ENCODE measurements around the gene LAPTM4A.

The LAPTM4A gene

DNA sequence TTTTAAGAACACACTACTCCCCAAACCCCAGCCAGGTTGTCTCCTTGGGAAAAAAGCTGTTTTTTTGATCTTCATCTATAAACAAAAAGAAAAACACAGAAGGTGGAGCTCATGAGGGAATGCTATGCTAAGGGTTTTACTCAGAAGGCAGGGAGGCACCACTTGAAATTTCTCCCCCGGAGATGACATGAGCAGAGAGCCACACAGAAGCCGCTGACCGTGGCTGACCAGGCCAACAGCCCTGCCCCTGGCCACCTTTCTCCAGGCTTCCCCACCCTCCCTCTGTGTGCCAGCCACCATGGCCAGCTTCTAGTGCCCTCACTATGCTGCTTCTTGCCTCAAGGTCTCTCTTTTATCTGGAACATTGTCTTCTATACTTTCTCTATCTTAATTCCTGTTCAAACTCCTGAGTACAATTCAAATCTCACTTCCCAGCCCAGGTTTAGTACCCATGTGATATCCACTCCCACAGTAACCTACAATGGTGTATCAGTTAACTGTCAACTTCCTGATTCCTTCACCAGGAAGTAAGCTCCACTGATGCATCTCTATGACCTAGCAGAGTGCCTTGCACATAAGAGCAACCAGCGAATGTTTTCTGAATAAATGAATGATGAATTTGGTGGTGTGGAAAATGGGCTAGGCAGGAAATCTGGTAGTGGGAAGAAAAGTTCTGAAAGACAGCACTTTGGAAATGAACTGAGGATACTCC, 15.3 kb downstream of the LAPTM4A start:
- Mint-ChIP-seq H3K4me3 (no peak overlapping the region), H3K9me3 (peaks cover 4% of the 10 kb centered on the region), H3K27me3 (ENCODE audit: low read depth) (no peaks in the 10 kb centered on the region), H3K27ac (peak overlapping the region in 2 of 3 experiments; percentile 12 to 33), H3K4me1 (peaks cover 5% of the 10 kb centered on the region), H3K36me3 (ENCODE audit: low read depth) (peaks cover 91% of the 10 kb centered on the region)
- TF ChIP-seq, protein P1, sequence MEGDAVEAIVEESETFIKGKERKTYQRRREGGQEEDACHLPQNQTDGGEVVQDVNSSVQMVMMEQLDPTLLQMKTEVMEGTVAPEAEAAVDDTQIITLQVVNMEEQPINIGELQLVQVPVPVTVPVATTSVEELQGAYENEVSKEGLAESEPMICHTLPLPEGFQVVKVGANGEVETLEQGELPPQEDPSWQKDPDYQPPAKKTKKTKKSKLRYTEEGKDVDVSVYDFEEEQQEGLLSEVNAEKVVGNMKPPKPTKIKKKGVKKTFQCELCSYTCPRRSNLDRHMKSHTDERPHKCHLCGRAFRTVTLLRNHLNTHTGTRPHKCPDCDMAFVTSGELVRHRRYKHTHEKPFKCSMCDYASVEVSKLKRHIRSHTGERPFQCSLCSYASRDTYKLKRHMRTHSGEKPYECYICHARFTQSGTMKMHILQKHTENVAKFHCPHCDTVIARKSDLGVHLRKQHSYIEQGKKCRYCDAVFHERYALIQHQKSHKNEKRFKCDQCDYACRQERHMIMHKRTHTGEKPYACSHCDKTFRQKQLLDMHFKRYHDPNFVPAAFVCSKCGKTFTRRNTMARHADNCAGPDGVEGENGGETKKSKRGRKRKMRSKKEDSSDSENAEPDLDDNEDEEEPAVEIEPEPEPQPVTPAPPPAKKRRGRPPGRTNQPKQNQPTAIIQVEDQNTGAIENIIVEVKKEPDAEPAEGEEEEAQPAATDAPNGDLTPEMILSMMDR (IDR thresholded peaks at IDR 0.05; ENCODE audit: unreplicated experiment in 3 of 3): no peak

DNA sequence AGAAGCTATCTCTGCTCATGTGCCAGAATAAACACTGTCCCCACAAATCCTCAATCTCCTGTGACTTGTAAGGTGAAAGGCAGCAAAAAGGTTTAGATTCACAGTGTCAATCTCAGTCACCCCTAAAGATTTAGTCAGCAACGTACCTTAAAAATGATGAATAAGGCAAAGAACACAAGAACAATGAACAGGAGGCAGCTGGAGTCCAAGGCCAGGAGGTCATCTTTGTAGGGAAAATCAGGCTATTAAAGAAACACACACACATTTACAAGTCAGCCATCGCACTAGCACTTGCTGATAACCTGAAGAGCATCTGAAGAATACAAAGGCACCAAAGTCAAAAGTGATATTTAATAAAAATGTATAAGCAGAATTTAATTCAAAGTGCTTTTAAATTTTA, 16.6 kb downstream of the LAPTM4A start:
- H3K36me3 Mint-ChIP-seq (ENCODE audit: low read depth): peaks cover 91% of the 10 kb centered on the region
- H3K27me3 Mint-ChIP-seq (ENCODE audit: low read depth): no peaks in the 10 kb centered on the region
- H3K9me3 Mint-ChIP-seq: peaks cover 13% of the 10 kb centered on the region
- no peaks in the 10 kb centered on the region for H3K4me1 Mint-ChIP-seq
- TF ChIP-seq, protein P1 (IDR thresholded peaks at IDR 0.05; ENCODE audit: unreplicated experiment in 3 of 3): no peak
- H3K27ac Mint-ChIP-seq: peak overlapping the region in 2 of 3 experiments; percentile 5 to 43
- no peak overlapping the region for H3K4me3 Mint-ChIP-seq

DNA sequence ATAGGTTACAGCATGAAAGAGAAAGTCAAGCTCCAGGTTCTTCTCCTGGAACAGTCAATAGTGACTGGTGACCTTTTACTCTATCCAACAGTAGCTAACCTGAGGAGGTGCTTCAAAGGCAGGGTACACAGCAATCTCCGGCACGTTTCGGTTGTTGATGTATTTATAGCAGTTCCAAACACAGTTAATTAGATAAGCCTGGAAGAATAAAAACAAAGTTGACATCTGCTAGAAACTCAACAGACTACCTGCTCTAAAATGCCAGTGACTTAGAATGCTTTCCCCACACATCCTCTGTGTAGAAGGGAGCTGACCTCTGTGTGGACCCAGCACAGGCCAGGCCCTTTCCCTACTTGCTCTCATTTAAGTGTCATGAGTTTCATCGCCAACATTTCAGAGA, 17.2 kb downstream of the LAPTM4A start:
- H3K27ac Mint-ChIP-seq: no peak overlapping the region
- TF ChIP-seq, protein P1 (IDR thresholded peaks at IDR 0.05; ENCODE audit: unreplicated experiment in 3 of 3): no peak
- H3K27me3 Mint-ChIP-seq (ENCODE audit: low read depth): no peaks in the 10 kb centered on the region
- peaks cover 96% of the 10 kb centered on the region for H3K36me3 Mint-ChIP-seq (ENCODE audit: low read depth)
- no peaks in the 10 kb centered on the region for H3K4me1 Mint-ChIP-seq
- no peak overlapping the region for H3K4me3 Mint-ChIP-seq
- H3K9me3 Mint-ChIP-seq: peaks cover 19% of the 10 kb centered on the region

DNA sequence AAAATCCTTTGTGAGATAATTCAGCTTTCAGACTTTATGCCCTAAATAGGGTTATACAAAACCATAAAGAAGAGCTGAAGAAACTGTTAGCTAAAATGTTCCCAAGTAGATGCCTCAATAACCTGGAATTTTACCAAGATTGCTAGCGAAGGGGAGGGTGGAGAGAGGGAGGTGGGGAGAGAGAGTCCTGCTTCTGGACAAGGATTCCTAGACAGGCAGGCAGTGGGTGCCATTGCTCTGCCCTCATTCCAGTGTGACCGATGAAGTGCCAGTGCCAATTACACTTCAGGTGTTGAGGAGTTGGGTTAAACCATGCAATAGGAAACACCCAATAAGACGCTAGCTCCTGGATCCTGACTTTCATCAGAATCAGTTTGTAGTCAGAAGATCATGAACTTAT, 18.1 kb downstream of the LAPTM4A start:
- Mint-ChIP-seq H3K27ac (no peak overlapping the region), H3K4me1 (no peaks in the 10 kb centered on the region), H3K9me3 (peaks cover 28% of the 10 kb centered on the region), H3K27me3 (ENCODE audit: low read depth) (no peaks in the 10 kb centered on the region), H3K36me3 (ENCODE audit: low read depth) (peaks cover 96% of the 10 kb centered on the region), H3K4me3 (no peak overlapping the region)
- TF ChIP-seq, protein P1 (IDR thresholded peaks at IDR 0.05; ENCODE audit: unreplicated experiment in 3 of 3): no peak

DNA sequence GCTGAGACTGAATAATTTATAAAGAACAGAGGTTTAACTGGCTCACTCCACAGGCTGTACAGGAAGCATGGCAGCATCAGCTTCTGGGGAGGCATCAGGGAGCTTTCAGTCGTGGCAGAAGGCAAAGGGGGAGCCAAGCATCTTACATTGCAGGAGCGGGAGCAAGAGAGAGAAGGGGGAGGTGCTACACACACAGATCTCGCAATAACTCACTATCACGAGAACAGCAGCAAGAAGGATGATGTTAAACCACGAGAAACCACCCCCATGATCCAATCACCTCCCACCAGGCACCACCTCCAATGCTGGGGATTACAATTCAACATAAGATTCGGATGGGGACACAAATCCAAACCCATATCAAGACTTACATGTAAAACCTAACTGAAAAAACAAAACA, 21.2 kb downstream of the LAPTM4A start:
- Mint-ChIP-seq H3K4me3 (no peak overlapping the region), H3K27me3 (ENCODE audit: low read depth) (no peaks in the 10 kb centered on the region), H3K4me1 (no peaks in the 10 kb centered on the region), H3K27ac (no peak overlapping the region), H3K9me3 (peaks cover 37% of the 10 kb centered on the region), H3K36me3 (ENCODE audit: low read depth) (peaks cover 84% of the 10 kb centered on the region)
- TF ChIP-seq, protein P1 (IDR thresholded peaks at IDR 0.05; ENCODE audit: unreplicated experiment in 3 of 3): no peak
